Activated CD4-positive, alpha-beta T cell treated with anti-CD3 and anti-CD28 coated beads, Interleukin-2, amount 50 U/mL, for 16 hours (primary cell): ENCODE results near the gene FOXRED1.
A peak's percentile ranks its signal among the peaks of the same experiment; 100 is the strongest.

Experiments
- DNase-seq: peaks from one replicate; pipeline ENCODE4 v3.0.0-alpha.2; 2020

Gene FOXRED1

GRCh38 chr11:126312961-126313360 lies 44.0 kb downstream of the FOXRED1 start:
- no peak for DNase-seq

GRCh38 chr11:126313826-126314225 lies 44.9 kb downstream of the FOXRED1 start:
- no peak for DNase-seq

- DNase-seq, result no peak
Observed at GRCh38 chr11:126317432-126317755, 48.4 kb downstream of the FOXRED1 start.

GRCh38 chr11:126317756-126318573 lies 49.0 kb downstream of the FOXRED1 start:
- DNase-seq, result peak; percentile 39

GRCh38 chr11:126318574-126319373 lies 49.8 kb downstream of the FOXRED1 start:
- peak; percentile 50 for DNase-seq

GRCh38 chr11:126319374-126319740 lies 50.4 kb downstream of the FOXRED1 start:
- DNase-seq, result no peak

- no peak for DNase-seq
Observed at GRCh38 chr11:126322996-126323395, 54.0 kb downstream of the FOXRED1 start.

GRCh38 chr11:126327281-126328000 lies 58.5 kb downstream of the FOXRED1 start:
- no peak for DNase-seq
